Suprapubic skin (tissue), 4 donors: ENCODE measurements around the gene SCAMP5. TPM values are rescaled to one million over a fixed set of nuclear protein-coding genes. Genes with fewer than 3 reads are reported as not detected.

Experiments
- DNase-seq, 2 donors: peaks; one replicate each; pipeline ENCODE4 v3.0.0-alpha.2; 2019; ENCODE audit warnings: low spot score in 2 of 2
- H3K27ac ChIP-seq: fragments of 200-600 bp; sonication (generic); one replicate; pipeline ENCODE4 v1.5.1; 2019
- H3K27me3 ChIP-seq: fragments of 200-600 bp; sonication (generic); one replicate; pipeline ENCODE4 v1.5.1; 2019
- H3K36me3 ChIP-seq: fragments of 200-600 bp; sonication (generic); one replicate; pipeline ENCODE4 v1.5.1; 2019
- H3K4me1 ChIP-seq: fragments of 200-600 bp; sonication (generic); one replicate; pipeline ENCODE4 v1.5.1; 2019
- H3K4me3 ChIP-seq: fragments of 200-600 bp; sonication (generic); one replicate; pipeline ENCODE4 v1.5.1; 2019; ENCODE audit warnings: mild to moderate bottlenecking
- H3K9me3 ChIP-seq: fragments of 200-600 bp; sonication (generic); one replicate; pipeline ENCODE4 v1.5.1; 2019
- CTCF ChIP-seq, 2 donors: fragments of 200-600 bp in 1 of 2; fragments of 450-650 bp in 1 of 2; sonication (generic) in 1 of 2; IDR thresholded peaks; one replicate each; pipeline ENCODE4 v1.5.1; 2016 to 2019; ENCODE audit warnings: antibody characterized with exemption in 2 of 2, mild to moderate bottlenecking in 1 of 2, moderate library complexity in 1 of 2
- EP300 ChIP-seq: sonication (generic); formaldehyde crosslinking; IDR thresholded peaks from one replicate; pipeline ENCODE4 v1.6.1; 2017; ENCODE audit warnings: antibody characterized with exemption
- POLR2A ChIP-seq, 2 donors: fragments of 450-650 bp; IDR thresholded peaks; one replicate each; pipeline ENCODE4 v1.6.1; 2017; ENCODE audit warnings: antibody characterized with exemption in 2 of 2, mild to moderate bottlenecking in 2 of 2, moderate library complexity in 2 of 2
- POLR2AphosphoS5 ChIP-seq, 3 donors: sonication (generic); formaldehyde crosslinking; IDR thresholded peaks; one replicate each; pipeline ENCODE4 v1.6.1; 2017; ENCODE audit warnings: antibody characterized with exemption in 3 of 3
- WGBS: methylation state at CpG from one replicate; pipeline ENCODE4 v1.1.5; 2018; 5-methylcytosine and 5-hydroxymethylcytosine counted together
- total RNA-seq, 4 donors: library from RNA; depleted of rRNA; stranded (reverse); fragments of >200 nt; gene quantifications; one replicate each; pipeline ENCODE4 v1.1.0, GENCODE V29; 2016

Gene SCAMP5
- total RNA-seq, 4 donors from 2014 or later: 0.53 to 4.5 (median 2.7) TPM

GRCh38 chr15:75002398-75002797, 7.0 kb downstream of the SCAMP5 start:
- Histone ChIP-seq H3K36me3 (no peaks in the 10 kb centered on the region), H3K4me3 (no peak overlapping the region), H3K27me3 (no peaks in the 10 kb centered on the region), H3K4me1 (no peaks in the 10 kb centered on the region), H3K9me3 (no peaks in the 10 kb centered on the region), H3K27ac (no peak overlapping the region)
- no peak for DNase-seq
- WGBS: 65% methylated on average over 7 of the region's 7 CpGs
- TF ChIP-seq POLR2AphosphoS5 (IDR thresholded peaks at IDR 0.05): no peak
- no peak for TF ChIP-seq EP300
- TF ChIP-seq CTCF (IDR thresholded peaks at IDR 0.05): no peak
- TF ChIP-seq POLR2A (IDR thresholded peaks at IDR 0.05): no peak

DNA sequence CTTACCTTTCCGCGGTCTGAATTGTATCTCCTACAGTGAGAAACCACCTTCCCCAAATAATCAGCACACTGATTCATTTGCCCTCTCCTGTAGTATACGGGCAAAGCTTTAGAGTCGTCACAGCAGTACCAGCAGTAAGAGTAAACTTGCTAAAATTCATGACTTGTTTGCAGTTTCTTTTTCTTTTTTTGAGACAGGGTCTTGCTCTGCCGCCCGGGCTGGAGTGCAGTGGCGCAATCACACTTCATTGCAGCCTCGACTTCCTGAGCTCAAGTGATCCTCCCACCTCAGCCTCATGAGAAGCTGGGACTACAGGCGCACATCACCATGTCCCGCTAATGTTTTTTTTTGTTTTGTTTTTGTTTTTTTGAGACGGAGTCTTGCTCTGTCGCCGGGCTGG, 11.9 kb downstream of the SCAMP5 start:
- Histone ChIP-seq H3K36me3 (no peaks in the 10 kb centered on the region), H3K4me1 (no peaks in the 10 kb centered on the region), H3K27me3 (no peaks in the 10 kb centered on the region), H3K27ac (no peak overlapping the region), H3K4me3 (no peak overlapping the region), H3K9me3 (no peaks in the 10 kb centered on the region)
- TF ChIP-seq POLR2AphosphoS5 (IDR thresholded peaks at IDR 0.05): no peak
- TF ChIP-seq EP300: no peak
- no peak for TF ChIP-seq CTCF (IDR thresholded peaks at IDR 0.05)
- TF ChIP-seq POLR2A (IDR thresholded peaks at IDR 0.05): no peak
- DNase-seq: no peak
- WGBS: 88% methylated on average over 13 of the region's 13 CpGs

- Histone ChIP-seq H3K36me3 (no peaks in the 10 kb centered on the region), H3K27me3 (no peaks in the 10 kb centered on the region), H3K4me3 (no peak overlapping the region), H3K9me3 (no peaks in the 10 kb centered on the region), H3K4me1 (no peaks in the 10 kb centered on the region), H3K27ac (no peak overlapping the region)
- WGBS: 71% methylated on average over 5 of the region's 5 CpGs
- TF ChIP-seq CTCF (IDR thresholded peaks at IDR 0.05) (no peak), POLR2AphosphoS5 (IDR thresholded peaks at IDR 0.05) (no peak), POLR2A (IDR thresholded peaks at IDR 0.05) (no peak), EP300 (no peak)
- no peak for DNase-seq
Observed at GRCh38 chr15:75008221-75008625, 12.9 kb downstream of the SCAMP5 start.

- no peak overlapping the region for H3K4me3 ChIP-seq
- DNase-seq: no peak
- H3K9me3 ChIP-seq: no peaks in the 10 kb centered on the region
- TF ChIP-seq EP300 (no peak), CTCF (IDR thresholded peaks at IDR 0.05) (no peak), POLR2AphosphoS5 (IDR thresholded peaks at IDR 0.05) (no peak), POLR2A (IDR thresholded peaks at IDR 0.05) (no peak)
- H3K27me3 ChIP-seq: no peaks in the 10 kb centered on the region
- H3K4me1 ChIP-seq: no peaks in the 10 kb centered on the region
- H3K27ac ChIP-seq: no peak overlapping the region
- 75% methylated on average over 6 of the region's 6 CpGs for WGBS
- no peaks in the 10 kb centered on the region for H3K36me3 ChIP-seq
Observed at GRCh38 chr15:75008629-75009326, 13.4 kb downstream of the SCAMP5 start.

DNA sequence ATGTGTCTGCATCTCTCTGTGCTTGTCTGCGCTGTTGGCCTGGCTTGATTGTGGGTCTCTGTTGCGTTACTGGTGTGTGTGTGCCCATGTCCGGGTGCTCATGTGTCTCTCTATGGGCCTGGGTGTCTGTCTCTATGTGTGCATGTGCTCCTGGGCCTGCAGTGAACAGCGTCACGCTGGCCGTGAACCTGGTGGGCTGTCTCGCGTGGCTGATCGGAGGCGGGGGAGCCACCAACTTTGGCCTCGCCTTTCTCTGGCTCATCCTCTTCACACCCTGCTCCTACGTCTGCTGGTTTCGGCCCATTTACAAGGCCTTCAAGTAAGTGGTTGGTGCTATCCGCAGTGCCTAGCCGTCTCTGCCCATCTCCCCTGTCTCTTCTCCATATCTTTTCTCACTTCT, 21.1 kb downstream of the SCAMP5 start:
- no peaks in the 10 kb centered on the region for H3K4me1 ChIP-seq
- no peaks in the 10 kb centered on the region for H3K27me3 ChIP-seq
- no peaks in the 10 kb centered on the region for H3K36me3 ChIP-seq
- H3K27ac ChIP-seq: no peak overlapping the region
- 93% methylated on average over 13 of the region's 15 CpGs for WGBS
- no peak for DNase-seq
- H3K4me3 ChIP-seq: no peak overlapping the region
- TF ChIP-seq EP300 (no peak), POLR2A (IDR thresholded peaks at IDR 0.05) (no peak), CTCF (IDR thresholded peaks at IDR 0.05) (no peak), POLR2AphosphoS5 (IDR thresholded peaks at IDR 0.05) (no peak)
- H3K9me3 ChIP-seq: no peaks in the 10 kb centered on the region
